Measurements from ENCODE around the gene SRM. TPM values are rescaled to one million over a fixed set of nuclear protein-coding genes. Genes with fewer than 3 reads are reported as not detected.

The SRM gene
- polyA plus RNA-seq, 3 donors, result 23.2 to 43.2 (median 37.6) TPM

DNA sequence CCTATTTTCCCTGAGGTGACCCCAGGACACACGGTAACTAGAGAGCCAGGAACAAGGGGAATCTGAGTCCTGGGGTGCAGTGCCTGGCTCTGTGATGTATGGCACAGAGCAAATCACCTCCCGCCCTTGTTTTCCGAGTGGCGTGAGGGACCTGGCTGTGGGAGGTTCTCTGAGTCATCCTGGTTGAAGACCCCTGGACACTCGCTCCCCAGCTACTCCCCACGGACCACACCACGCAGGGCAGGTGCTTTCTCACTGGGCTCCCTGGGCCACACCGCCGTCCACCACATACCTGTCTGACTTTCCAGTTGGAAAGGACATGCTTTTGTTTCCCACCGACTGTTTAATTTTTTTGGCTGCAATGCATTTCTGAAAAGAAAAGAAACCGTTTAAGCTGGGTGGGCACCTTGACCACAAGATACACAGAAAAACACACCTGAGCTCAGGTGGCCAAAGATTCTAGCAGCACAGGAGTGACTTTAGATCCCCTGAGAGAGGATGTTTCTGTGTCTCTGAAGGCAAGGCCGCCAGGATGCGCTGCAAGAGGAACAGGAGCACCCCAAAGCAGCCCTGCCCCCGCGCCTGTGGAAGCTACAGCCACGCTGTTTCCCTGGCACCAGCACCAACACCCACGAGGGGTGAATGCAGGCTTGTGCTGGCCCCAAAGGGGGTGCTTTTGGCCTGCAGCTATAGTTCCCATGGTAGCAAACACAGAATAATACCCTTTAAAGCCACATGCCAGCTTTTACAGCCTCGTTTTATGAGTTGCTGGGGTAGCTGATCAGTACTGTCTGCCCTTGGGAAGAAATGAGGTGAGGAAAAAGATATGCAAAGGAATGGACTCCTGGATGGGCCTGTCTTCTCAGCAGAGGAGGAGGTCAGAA is 8.1 kb upstream of the SRM start:
- H3K9me3 ChIP-seq (replicated peaks in 1 of 2; ENCODE audit: control insufficient read depth in 1 of 2, insufficient read depth in 1 of 2, low read length in 2 of 2), result no peaks in the 10 kb centered on the region

DNA sequence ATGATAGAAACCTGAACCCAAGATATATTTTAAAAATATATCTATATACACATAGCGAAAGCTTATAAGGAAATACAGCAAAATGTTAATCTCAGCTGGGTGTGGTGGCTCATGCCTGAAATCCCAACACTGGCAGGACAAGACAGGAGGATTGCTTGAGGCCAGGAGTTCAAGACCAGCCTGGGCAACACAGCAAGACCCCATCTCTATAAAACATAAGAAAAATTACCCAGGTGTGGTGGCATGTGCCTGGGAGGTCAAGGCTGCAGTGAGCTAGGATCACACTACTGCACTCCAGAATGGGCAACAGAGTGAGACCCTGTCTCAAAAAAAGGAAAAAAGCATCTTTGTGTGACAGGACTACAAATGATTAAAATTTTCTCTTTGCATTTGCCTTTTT is 6.0 kb upstream of the SRM start:
- H4K20me1 ChIP-seq (ENCODE audit: insufficient read depth, low read length), result no peaks in the 10 kb centered on the region
- Mint-ChIP-seq H3K27ac (peak overlapping the region in 2 of 7 donors; percentile 25 to 33), H3K4me1 (peaks cover 8% of the 10 kb centered on the region), H3K4me3 (no peak overlapping the region), H3K36me3 (peaks cover 55 to 74% of the 10 kb centered on the region in 2 donors), H3K27me3 (ENCODE audit: low read depth in 3 of 3) (no peaks in the 10 kb centered on the region), H3K9me3 (peaks cover 0 to 4% (median 2%) of the 10 kb centered on the region in 7 donors)
- peaks cover 4 to 5% of the 10 kb centered on the region in 2 donors for H3K4me1 ChIP-seq (ENCODE audit: control insufficient read depth in 1 of 2, insufficient read depth in 2 of 2, low read length in 2 of 2)
- no peak for DNase-seq
- TF ChIP-seq, protein P1, sequence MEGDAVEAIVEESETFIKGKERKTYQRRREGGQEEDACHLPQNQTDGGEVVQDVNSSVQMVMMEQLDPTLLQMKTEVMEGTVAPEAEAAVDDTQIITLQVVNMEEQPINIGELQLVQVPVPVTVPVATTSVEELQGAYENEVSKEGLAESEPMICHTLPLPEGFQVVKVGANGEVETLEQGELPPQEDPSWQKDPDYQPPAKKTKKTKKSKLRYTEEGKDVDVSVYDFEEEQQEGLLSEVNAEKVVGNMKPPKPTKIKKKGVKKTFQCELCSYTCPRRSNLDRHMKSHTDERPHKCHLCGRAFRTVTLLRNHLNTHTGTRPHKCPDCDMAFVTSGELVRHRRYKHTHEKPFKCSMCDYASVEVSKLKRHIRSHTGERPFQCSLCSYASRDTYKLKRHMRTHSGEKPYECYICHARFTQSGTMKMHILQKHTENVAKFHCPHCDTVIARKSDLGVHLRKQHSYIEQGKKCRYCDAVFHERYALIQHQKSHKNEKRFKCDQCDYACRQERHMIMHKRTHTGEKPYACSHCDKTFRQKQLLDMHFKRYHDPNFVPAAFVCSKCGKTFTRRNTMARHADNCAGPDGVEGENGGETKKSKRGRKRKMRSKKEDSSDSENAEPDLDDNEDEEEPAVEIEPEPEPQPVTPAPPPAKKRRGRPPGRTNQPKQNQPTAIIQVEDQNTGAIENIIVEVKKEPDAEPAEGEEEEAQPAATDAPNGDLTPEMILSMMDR (IDR thresholded peaks at IDR 0.05), result no peak
- no peaks in the 10 kb centered on the region for H3K79me2 ChIP-seq (ENCODE audit: insufficient read depth, low read length)
- H3K4me2 ChIP-seq (replicated peaks; ENCODE audit: extremely low read depth, low read length, poor library complexity, severe bottlenecking), result no peak overlapping the region
- no peaks in the 10 kb centered on the region for H3K9me3 ChIP-seq (replicated peaks in 1 of 2; ENCODE audit: control insufficient read depth in 1 of 2, insufficient read depth in 1 of 2, low read length in 2 of 2)
- no peak overlapping the region for H3K27ac ChIP-seq (ENCODE audit: low read depth in 1 of 2, low read length in 2 of 2)
- no peak overlapping the region for H3K9ac ChIP-seq (ENCODE audit: insufficient read depth, low read length, poor library complexity, severe bottlenecking)
- H2AFZ ChIP-seq (ENCODE audit: insufficient read depth, low read depth, low read length, poor library complexity, severe bottlenecking), result no peak overlapping the region
- H3K36me3 ChIP-seq (replicated peaks in 1 of 2; ENCODE audit: control insufficient read depth in 1 of 2, insufficient read depth in 2 of 2, low read length in 2 of 2), result peaks cover 59 to 71% of the 10 kb centered on the region in 2 donors
- no CpG with 5 or more reads among the region's 1 CpG for WGBS (ENCODE audit: insufficient coverage)
- intact Hi-C loops (cut with micrococcal nuclease), result no loop called here
- H3K27me3 ChIP-seq (ENCODE audit: control insufficient read depth in 2 of 2, insufficient read depth in 2 of 2, low read length in 2 of 2), result no peaks in the 10 kb centered on the region
- H3K4me3 ChIP-seq (replicated peaks in 1 of 3; ENCODE audit: low read depth in 2 of 3, low read length in 3 of 3), result no peak overlapping the region

More for the DNA sequence above, 8.1 kb upstream of the SRM start:
- Histone ChIP-seq H4K20me1 (ENCODE audit: insufficient read depth, low read length) (no peaks in the 10 kb centered on the region), H3K27me3 (ENCODE audit: control insufficient read depth in 2 of 2, insufficient read depth in 2 of 2, low read length in 2 of 2) (no peaks in the 10 kb centered on the region), H3K36me3 (replicated peaks in 1 of 2; ENCODE audit: control insufficient read depth in 1 of 2, insufficient read depth in 2 of 2, low read length in 2 of 2) (peaks cover 80 to 93% of the 10 kb centered on the region in 2 donors), H2AFZ (ENCODE audit: insufficient read depth, low read depth, low read length, poor library complexity, severe bottlenecking) (no peak overlapping the region), H3K4me3 (replicated peaks in 1 of 3; ENCODE audit: low read depth in 2 of 3, low read length in 3 of 3) (no peak overlapping the region), H3K4me1 (ENCODE audit: control insufficient read depth in 1 of 2, insufficient read depth in 2 of 2, low read length in 2 of 2) (no peaks in the 10 kb centered on the region), H3K9ac (ENCODE audit: insufficient read depth, low read length, poor library complexity, severe bottlenecking) (no peak overlapping the region), H3K4me2 (replicated peaks; ENCODE audit: extremely low read depth, low read length, poor library complexity, severe bottlenecking) (no peak overlapping the region), H3K27ac (ENCODE audit: low read depth in 1 of 2, low read length in 2 of 2) (no peak overlapping the region), H3K79me2 (ENCODE audit: insufficient read depth, low read length) (no peaks in the 10 kb centered on the region)
- TF ChIP-seq, protein P1 (IDR thresholded peaks at IDR 0.05), result no peak
- Mint-ChIP-seq H3K9me3 (peaks cover 0 to 4% (median 2%) of the 10 kb centered on the region in 7 donors), H3K27me3 (ENCODE audit: low read depth in 3 of 3) (no peaks in the 10 kb centered on the region), H3K27ac (peak overlapping the region in 2 of 7 donors; percentile 31 to 56), H3K4me3 (no peak overlapping the region), H3K36me3 (peaks cover 75 to 91% of the 10 kb centered on the region in 2 donors), H3K4me1 (no peaks in the 10 kb centered on the region)
- intact Hi-C loops (cut with micrococcal nuclease), result no loop called here
- 95% methylated on average over 9 of the region's 18 CpGs for WGBS (ENCODE audit: insufficient coverage)
- no peak for DNase-seq

All from CD14-positive monocyte (primary cell).